ENCODE measurements around the gene MRC1.

The MRC1 gene

GRCh38 chr10:17872191-17873091, 63.3 kb downstream of the MRC1 start:
- no peak for DNase-seq (ENCODE audit: low read depth in 1 of 2, low spot score in 1 of 2)
- no peak overlapping the region for H3K4me3 ChIP-seq (replicated peaks; ENCODE audit: insufficient read depth, low read length)
- no peak overlapping the region for H3K27ac ChIP-seq (replicated peaks)
- H3K27me3 ChIP-seq (ENCODE audit: insufficient read depth, poor library complexity, severe bottlenecking): no peaks in the 10 kb centered on the region
- TF ChIP-seq SPI1 (IDR thresholded peaks at IDR 0.05; ENCODE audit: borderline replicate concordance, low read depth) (no peak), GABPA (IDR thresholded peaks at IDR 0.05; ENCODE audit: low read depth) (no peak), REST (IDR thresholded peaks at IDR 0.05; ENCODE audit: insufficient replicate concordance, low read depth) (no peak), CTCF (IDR thresholded peaks at IDR 0.05; ENCODE audit: insufficient read depth, low read length) (no peak), POLR2AphosphoS5 (IDR thresholded peaks at IDR 0.05; ENCODE audit: low read depth) (no peak)

GRCh38 chr10:17873946-17874345, 64.8 kb downstream of the MRC1 start:
- TF ChIP-seq GABPA (IDR thresholded peaks at IDR 0.05; ENCODE audit: low read depth) (no peak), CTCF (IDR thresholded peaks at IDR 0.05; ENCODE audit: insufficient read depth, low read length) (no peak), REST (IDR thresholded peaks at IDR 0.05; ENCODE audit: insufficient replicate concordance, low read depth) (no peak), SPI1 (IDR thresholded peaks at IDR 0.05; ENCODE audit: borderline replicate concordance, low read depth) (no peak), POLR2AphosphoS5 (IDR thresholded peaks at IDR 0.05; ENCODE audit: low read depth) (no peak)

GRCh38 chr10:17877121-17877520, 68.0 kb downstream of the MRC1 start:
- no peak for TF ChIP-seq SPI1 (IDR thresholded peaks at IDR 0.05; ENCODE audit: borderline replicate concordance, low read depth)
- no peak for TF ChIP-seq POLR2AphosphoS5 (IDR thresholded peaks at IDR 0.05; ENCODE audit: low read depth)
- Histone ChIP-seq H3K4me3 (replicated peaks; ENCODE audit: insufficient read depth, low read length) (no peak overlapping the region), H3K27me3 (ENCODE audit: insufficient read depth, poor library complexity, severe bottlenecking) (no peaks in the 10 kb centered on the region), H3K27ac (replicated peaks) (no peak overlapping the region)
- no peak for DNase-seq (ENCODE audit: low read depth in 1 of 2, low spot score in 1 of 2)

More at GRCh38 chr10:17873946-17874345, 64.8 kb downstream of the MRC1 start:
- no peak overlapping the region for H3K4me3 ChIP-seq (replicated peaks; ENCODE audit: insufficient read depth, low read length)
- no peak for DNase-seq (ENCODE audit: low read depth in 1 of 2, low spot score in 1 of 2)
- H3K27me3 ChIP-seq (ENCODE audit: insufficient read depth, poor library complexity, severe bottlenecking): no peaks in the 10 kb centered on the region
- H3K27ac ChIP-seq (replicated peaks): no peak overlapping the region

- TF ChIP-seq REST (IDR thresholded peaks at IDR 0.05; ENCODE audit: insufficient replicate concordance, low read depth) (no peak), GABPA (IDR thresholded peaks at IDR 0.05; ENCODE audit: low read depth) (no peak), POLR2AphosphoS5 (IDR thresholded peaks at IDR 0.05; ENCODE audit: low read depth) (no peak), CTCF (IDR thresholded peaks at IDR 0.05; ENCODE audit: insufficient read depth, low read length) (no peak), SPI1 (IDR thresholded peaks at IDR 0.05; ENCODE audit: borderline replicate concordance, low read depth) (no peak)
- no peak overlapping the region for H3K4me3 ChIP-seq (replicated peaks; ENCODE audit: insufficient read depth, low read length)
- no peak overlapping the region for H3K27ac ChIP-seq (replicated peaks)
- no peaks in the 10 kb centered on the region for H3K27me3 ChIP-seq (ENCODE audit: insufficient read depth, poor library complexity, severe bottlenecking)
- DNase-seq (ENCODE audit: low read depth in 1 of 2, low spot score in 1 of 2): no peak
Observed at GRCh38 chr10:17878896-17879295, 69.7 kb downstream of the MRC1 start.
